ENCODE data around the gene TSKU.

GRCh38 chr11:76767659-76768058 lies 15.5 kb upstream of the TSKU start:
- TF ChIP-seq CTCF (conservative IDR thresholded peaks at IDR 0.05) (no peak), EZH2 (IDR thresholded peaks at IDR 0.05; ENCODE audit: low read depth) (no peak)
